NOMO-1 (cell line): ENCODE data around the gene TRMT2B.
"Not testable (repeated sequence)": the region's sequence is repeated elsewhere in the genome, so short reads cannot be mapped to it uniquely, and the experiment has no call there.

Source experiments
- DNase-seq, 2 experiments: peaks; one replicate each; lab custom pipeline; 2025; ENCODE audit not compliant: unreplicated experiment in 2 of 2; lab: John Stamatoyannopoulos, UW

The TRMT2B gene, protein sequence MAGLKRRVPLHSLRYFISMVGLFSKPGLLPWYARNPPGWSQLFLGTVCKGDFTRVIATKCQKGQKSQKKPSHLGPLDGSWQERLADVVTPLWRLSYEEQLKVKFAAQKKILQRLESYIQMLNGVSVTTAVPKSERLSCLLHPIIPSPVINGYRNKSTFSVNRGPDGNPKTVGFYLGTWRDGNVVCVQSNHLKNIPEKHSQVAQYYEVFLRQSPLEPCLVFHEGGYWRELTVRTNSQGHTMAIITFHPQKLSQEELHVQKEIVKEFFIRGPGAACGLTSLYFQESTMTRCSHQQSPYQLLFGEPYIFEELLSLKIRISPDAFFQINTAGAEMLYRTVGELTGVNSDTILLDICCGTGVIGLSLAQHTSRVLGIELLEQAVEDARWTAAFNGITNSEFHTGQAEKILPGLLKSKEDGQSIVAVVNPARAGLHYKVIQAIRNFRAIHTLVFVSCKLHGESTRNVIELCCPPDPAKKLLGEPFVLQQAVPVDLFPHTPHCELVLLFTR

GRCh38 chrX:101051549-101052302 is at the start of gene TRMT2B:
Gene TRMT2B (minus strand): TSS chrX:101052111. CDS start chrX:101042289, 9,822 bp downstream.
- peak; percentile 72 to 81 for DNase-seq

DNA sequence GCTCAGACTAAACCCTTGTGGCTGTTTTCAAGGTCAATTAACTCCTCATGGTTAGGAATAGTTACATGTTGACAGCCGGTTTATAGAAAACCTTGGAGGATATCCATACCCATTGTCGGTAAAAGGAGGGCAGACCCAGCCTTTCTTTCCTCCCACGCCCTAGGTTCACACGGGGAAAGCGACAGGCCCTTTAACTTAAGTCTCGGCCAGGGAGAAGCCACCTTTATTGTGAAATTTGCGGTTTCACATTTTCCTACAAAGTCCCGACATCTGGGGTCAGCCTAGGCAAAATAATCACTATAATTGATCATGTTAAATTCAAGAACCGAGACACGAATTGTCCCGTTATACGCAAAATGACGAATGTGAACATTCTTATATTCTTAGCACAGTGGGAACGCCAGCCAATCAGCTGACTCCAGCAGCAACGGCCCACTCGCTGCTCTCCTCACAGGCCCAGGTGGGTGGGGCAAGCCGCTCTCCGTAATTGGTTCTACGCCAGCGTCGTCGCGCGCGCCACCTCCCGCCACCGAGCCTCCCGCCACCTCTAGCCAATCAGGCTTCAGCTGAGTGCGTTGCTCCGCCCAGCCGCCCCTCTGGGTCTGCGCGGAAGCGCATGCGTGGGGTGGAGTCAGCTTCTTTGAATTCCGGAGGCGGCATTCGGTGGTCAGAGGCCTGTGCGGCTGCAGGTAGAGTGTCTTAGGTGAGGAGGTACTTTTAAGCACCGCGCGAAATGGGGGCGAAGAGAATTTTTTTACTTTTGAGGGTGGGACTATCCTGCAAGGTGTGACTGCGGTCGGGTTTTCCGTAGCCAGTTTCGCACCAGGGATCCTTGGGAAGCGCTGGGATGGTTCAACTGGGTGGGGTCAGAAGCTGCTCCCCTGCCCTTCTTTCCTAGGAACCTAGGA is 45.9 kb upstream of the TRMT2B start, which contains the start of gene CENPI:
Gene CENPI, plus strand, starts transcription at position 659 of the 908 bp plus-strand sequence. CDS start 2,867 bp downstream, outside the sequence.
- peak; percentile 84 to 93 for DNase-seq

DNA sequence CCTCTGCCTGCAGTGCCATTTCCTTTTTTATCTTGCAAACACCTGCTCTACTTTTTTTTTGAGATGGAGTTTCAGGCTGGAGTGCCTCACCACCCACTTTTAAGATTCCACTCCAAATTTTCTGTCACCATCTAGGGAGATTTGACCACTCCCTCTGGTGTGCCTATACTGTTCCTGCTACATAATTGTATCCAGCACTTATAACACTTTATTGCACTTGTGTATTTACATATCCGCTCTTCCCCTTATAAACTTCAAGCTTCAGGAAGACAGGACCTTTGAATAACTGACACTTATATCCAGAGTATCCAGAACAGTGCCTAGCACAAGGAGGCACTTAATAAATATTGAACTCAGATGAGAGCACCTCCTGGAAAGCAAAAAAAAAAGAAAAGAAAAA is 39.9 kb upstream of the TRMT2B start:
- no peak for DNase-seq

- no peak for DNase-seq
These were observed 29.3 kb upstream of the TRMT2B start for GRCh38 chrX:101081231-101081630.

DNA sequence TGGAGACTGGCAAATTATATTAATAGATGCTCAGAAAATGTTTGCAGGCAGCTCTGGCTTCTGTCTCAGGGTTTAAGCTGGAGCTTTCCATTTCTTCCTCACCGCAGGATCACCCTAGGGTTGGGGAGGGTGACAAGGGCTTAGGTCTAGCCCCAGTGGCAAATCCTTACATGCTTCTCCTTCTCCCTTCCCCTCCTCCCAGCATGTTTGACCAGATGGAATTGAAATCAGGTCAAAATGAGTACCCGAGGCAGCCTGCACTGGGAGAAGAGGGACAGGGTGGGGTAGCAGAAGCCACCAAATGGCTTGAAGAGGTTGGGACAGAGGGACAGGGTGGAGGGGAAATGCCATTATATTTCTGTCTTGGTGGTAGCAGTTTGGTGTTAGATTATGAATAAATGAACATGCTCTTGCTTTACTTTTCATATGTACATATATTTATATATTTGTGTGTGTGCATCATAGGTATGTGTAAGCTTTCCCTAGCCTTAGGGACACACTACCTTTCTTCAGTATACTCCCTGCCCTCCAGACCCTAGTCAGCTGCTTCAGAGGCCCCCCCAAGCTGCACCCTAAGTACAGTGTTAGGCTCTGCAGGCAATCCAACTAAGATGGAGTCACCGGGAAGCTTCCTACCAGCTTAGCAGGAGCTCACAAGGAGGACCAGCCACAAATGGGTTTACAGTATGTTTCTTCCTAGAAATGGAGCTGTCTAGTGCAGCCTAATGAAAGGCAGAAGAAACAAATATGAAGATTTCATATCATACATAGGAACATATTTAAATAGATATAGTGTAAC is 28.6 kb upstream of the TRMT2B start:
- no peak for DNase-seq

DNA sequence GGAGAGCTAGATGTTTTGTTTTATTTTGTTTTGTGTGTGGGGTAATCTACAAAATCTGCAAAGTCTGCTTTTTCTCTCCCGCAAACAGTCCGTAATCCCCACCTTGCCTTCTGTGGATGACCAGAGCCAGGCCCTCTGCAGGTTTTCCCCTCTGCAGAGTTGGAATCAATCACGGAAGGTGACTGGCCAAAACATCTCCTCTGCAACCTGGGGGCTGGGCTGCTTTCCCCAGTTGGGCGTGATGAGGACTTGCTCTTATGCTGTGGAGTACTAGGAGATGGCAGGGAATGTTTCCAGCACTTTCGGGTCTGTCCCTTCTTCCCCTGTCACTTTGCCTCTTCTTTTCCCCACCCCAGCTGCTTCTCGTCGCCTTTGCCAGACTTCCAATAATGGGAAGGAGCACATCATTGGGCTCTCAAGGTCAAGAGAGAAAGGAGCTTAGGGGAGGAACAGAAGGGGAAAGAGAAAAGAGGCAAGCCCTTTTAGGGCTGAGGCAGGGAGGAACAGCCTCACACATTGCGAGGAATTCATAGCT is 27.9 kb upstream of the TRMT2B start:
- DNase-seq, result no peak

- no peak for DNase-seq
These were observed 27.0 kb upstream of the TRMT2B start, which contains the start of gene TMEM35A for GRCh38 chrX:101078716-101079598. Gene TMEM35A (plus strand): TSS chrX:101078879. CDS start chrX:101079003, 124 bp downstream.

DNA sequence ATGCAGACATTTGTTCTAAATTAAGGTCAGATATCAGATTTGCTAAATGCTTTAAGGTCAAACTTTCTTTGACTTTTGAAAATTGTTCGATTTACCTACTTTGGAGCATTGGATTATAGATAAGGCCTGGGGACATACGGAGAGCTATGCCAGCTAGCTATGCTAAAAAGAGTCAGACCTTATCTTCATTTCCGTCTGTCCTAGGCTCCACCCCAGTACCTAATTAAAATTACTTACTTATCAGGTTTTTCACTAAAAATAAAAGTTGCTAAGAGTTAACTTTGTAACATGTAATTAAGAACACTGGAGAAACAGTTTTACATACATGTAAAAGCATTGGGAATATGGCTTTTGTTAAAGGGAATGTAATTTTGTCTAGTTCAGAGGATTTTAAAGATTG is 19.7 kb upstream of the TRMT2B start:
- DNase-seq, result no peak

DNA sequence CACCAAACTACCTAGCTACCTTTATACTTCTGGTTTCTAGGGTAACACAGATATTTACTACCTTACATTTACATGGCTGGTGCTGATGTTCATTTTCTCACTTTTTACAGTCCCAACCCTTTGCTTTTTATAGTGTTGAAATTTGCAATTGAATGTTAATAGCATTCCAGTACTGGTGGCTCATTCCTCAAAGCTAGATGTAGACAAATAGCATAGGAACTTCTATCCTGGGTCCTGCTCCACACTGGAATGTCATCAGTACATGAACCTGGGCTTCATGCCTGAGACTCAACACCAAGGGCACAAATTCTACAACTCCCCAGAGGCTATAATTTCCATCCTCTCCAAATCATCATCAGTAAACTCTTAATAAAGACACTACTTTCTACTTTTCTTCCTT is 10.3 kb upstream of the TRMT2B start:
- no peak for DNase-seq

- peak; percentile 48 to 72 for DNase-seq
These were observed 5.3 kb upstream of the TRMT2B start for GRCh38 chrX:101057093-101057714.

GRCh38 chrX:101056551-101056950 is 4.6 kb upstream of the TRMT2B start:
- not testable (repeated sequence) for DNase-seq

- no peak for DNase-seq
These were observed 760 bp downstream of the TRMT2B start for GRCh38 chrX:101051153-101051548.

- DNase-seq, result no peak
These were observed 11.7 kb downstream of the TRMT2B start for GRCh38 chrX:101040197-101040596.

DNA sequence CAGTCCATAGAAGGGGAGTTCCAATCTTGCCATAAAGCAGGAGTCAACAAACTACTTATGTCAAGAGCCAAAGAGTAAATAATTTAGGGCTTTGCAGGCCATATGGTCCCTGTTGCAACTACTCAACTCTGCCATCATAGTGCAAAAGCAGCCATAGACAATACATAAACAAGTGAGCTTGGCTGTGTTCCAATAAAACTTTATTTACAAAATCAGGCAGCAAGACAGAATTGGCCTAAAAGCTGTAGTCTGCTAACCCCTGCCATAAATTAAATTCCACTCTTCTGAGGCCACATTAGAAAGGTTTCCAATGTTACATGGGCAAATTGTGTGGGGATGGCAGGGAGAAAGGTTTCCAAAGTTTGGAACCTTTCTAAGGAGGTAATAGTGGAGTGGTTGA is 14.7 kb downstream of the TRMT2B start:
- DNase-seq, result no peak

DNA sequence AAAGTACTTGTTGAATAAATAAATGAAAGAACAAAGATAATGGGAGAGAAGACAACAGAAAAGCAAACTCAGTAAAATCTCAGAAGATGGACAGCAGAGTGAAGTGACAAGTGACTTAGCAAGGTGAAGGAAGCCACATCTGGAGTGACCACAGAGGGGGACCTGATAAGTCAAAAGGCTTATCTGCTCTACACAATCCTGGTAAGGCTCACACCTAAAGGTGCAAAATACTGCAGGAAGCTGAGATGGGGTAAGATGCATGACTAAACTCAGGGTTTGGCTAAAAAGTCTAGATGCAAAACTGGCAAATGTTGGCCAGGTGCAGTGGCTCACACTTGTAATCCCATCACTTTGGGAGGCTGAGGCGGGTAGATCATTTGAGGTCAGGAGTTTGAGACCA is 22.2 kb downstream of the TRMT2B start:
- DNase-seq, result no peak

- no peak for DNase-seq
These were observed 23.3 kb downstream of the TRMT2B start for GRCh38 chrX:101028562-101028961.

DNA sequence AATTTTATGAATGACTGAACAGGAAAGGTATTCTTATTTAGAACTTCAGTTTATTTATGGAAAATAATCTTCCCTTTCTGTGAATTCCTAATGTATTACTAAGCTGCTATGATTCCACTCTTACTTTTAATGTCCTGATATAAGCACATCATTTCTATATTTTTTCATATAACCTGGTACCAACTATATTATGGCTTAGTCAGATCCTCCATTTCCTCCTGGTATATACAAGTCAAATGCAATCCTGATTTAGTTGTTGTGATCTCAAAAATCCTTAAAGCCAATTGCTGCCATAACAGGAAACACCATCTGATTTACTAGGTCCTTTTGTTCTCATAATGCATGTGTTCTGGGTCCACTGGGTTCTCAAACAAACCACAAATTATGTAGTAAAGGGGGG is 26.8 kb downstream of the TRMT2B start:
- DNase-seq, result no peak

GRCh38 chrX:101022020-101022419 is 29.9 kb downstream of the TRMT2B start:
- DNase-seq, result no peak
